GM18951 (cell line): ENCODE data around the gene KDM2A.
"Not testable (repeated sequence)": the region's sequence is repeated elsewhere in the genome, so short reads cannot be mapped to it uniquely, and the experiment has no call there.

Experiments
- POLR2A ChIP-seq: IDR thresholded peaks from 4 replicates; pipeline ENCODE4 v1.6.1; 2011; ENCODE audit warnings: mild to moderate bottlenecking; ENCODE audit not compliant: insufficient read length, insufficient read depth; ENCODE audit errors: extremely low read depth
- in situ Hi-C: fragments of 300-500 bp; cut with MboI; formaldehyde crosslinking; loops from one replicate; pipeline ENCODE4 v1.12.0; 2022; ENCODE audit warnings: low sequenced_read_pairs, mixed read lengths, inconsistent platforms; ENCODE audit not compliant: unreplicated experiment

KDM2A gene

GRCh38 chr11:67126986-67127385 is 7.9 kb downstream of the KDM2A start:
- no peak for TF ChIP-seq POLR2A
- in situ Hi-C loops, result no loop called here

- in situ Hi-C loops, result not testable (repeated sequence)
Observed at GRCh38 chr11:67130861-67131260, 11.8 kb downstream of the KDM2A start.

DNA sequence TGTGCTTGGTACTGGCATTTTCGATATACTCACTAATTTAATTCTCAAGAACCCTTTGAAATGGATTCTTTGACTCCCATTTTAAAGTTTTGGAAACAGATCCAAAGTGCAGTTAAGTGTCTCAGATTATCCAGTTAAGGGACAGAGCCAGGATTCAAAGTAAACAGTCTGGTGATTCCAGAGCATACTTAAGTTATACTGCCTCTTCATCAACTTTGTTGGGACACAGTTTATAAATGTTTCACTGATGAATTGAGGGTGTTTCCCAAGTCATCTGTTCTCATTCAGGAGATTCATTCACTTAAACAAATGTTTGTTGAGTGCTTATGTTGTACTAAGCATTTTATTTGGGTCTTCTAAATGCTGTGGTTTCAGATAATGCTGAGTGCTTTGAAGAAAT is 17.1 kb downstream of the KDM2A start:
- no peak for TF ChIP-seq POLR2A
- in situ Hi-C loops, result no loop called here

DNA sequence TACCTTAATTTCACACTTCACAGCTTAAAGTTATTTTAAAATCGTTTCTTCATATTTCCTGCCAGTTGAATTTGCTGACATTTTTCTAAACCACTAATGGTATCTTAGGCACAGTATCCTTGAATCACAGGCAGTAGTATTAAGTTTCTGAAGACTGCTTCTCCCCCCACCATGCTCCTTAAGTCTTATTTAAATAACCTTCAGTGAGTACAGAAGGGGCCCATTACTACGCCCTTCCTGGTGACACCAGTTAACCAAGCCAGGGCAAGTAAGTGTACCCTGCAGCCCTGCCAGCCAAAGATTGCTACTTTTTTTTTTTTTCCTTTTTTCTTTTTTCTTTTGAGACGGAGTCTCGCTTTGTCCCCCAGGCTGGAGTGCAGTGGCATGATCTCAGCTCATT is 19.9 kb downstream of the KDM2A start:
- TF ChIP-seq POLR2A, result no peak
- in situ Hi-C loops, result no loop called here

- TF ChIP-seq POLR2A, result no peak
- in situ Hi-C loops, result no loop called here
Observed at GRCh38 chr11:67146516-67147226, 27.6 kb downstream of the KDM2A start.

- in situ Hi-C loops, result no loop called here
- no peak for TF ChIP-seq POLR2A
Observed at GRCh38 chr11:67153971-67154370, 34.9 kb downstream of the KDM2A start.

GRCh38 chr11:67154726-67155125 is 35.7 kb downstream of the KDM2A start:
- no peak for TF ChIP-seq POLR2A
- in situ Hi-C loops, result no loop called here

DNA sequence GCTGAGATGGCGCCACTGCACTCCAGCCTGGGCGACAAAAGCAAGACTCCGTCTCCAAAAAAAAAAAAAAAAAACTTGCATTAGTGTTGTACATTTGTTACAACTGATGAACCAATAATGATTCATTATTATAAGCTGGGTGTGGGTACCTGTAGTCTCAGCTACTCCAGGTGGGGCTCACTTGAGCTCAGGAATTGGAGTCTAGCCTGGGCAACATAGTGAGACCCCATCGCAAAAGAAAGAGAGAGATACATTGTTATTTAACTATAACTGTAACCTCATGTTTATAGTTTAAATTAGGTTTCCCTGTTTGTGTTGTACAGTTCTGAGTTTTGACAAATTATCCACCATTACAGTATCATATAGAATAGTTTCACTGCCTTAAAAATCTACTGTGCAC is 38.6 kb downstream of the KDM2A start:
- in situ Hi-C loops, result no loop called here
- no peak for TF ChIP-seq POLR2A

DNA sequence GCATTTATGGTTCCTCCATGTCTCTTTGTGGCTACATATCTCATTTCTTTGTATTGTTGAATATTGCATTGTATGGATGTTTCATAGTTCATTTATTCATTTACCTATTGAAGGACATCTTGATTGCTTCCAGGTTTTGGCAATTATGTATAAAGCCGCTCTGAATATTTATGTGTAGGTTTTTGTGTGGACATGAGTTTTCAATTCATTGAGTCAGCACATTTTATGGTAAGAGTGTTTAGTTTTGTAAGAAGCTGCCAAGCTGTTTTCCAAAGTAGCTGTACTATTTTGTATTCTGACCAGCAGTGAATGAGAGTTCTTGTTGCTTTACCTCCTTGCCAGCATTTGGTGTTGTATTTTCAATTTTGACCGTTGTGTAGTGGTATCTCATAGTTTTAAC is 39.2 kb downstream of the KDM2A start:
- TF ChIP-seq POLR2A, result no peak
- in situ Hi-C loops, result no loop called here

- in situ Hi-C loops, result no loop called here
- TF ChIP-seq POLR2A, result no peak
Observed at GRCh38 chr11:67160045-67160444, 41.0 kb downstream of the KDM2A start.

DNA sequence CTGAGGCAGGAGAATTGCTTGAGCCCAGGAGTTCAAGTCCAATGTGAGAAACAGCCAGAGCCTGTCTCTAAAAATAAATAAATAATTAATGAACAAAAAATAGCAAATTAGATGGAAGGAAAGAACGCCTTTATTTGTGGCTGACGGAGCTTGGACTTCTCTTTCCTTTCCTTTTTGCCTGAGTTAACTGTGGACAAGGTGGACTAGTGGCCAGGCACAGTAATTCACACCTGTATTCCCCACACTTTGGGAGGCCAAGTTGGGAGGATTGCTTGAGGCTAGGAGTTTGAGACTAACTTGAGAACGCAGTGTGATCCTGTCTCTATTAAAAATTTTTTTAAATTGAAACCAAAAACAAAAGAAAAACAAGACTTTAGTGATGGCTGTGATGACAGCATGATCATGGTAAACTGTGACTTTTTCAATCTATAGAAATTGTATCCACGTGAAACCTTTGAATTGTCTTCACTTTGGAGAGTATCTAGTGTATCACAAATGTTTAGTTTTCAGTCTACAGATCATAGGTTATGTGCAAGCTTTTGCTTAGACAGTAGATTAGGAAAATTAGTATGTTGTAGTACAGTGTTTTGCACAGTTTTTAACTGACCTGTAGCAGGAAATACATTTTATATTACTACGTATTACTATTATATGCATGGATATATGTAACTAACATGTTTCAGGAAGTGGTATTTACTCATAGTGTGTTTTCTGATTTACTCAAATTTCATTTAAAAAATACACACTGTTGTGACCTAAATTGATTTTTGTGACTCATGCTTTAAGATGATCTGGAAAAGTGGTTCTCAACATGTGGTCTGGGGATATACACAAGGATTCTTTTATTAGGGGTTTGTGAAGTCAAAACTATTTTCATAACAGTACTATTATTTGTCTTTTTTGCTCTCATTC is 42.1 kb downstream of the KDM2A start:
- TF ChIP-seq POLR2A, result no peak
- in situ Hi-C loops, result no loop called here

- in situ Hi-C loops, result no loop called here
- no peak for TF ChIP-seq POLR2A
Observed at GRCh38 chr11:67163006-67163405, 43.9 kb downstream of the KDM2A start.

DNA sequence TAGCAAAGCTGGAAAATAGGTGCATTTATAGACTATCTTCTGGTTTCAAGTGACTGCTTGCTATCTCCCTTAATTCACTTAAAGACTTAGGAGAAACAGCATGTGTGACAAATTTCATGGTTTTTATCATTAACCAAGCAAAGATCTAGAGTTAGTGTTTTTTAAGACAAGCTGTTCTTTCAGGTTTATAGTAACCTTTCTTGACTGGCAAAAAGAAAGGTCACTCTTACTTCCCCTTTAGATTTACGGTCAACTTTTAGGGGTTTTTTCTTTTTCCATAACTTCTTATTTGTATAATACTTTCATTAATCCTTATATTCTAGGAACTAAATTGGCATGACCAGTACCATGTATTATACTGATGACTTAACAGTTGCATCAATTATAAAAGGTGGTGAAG is 46.6 kb downstream of the KDM2A start:
- TF ChIP-seq POLR2A, result no peak
- in situ Hi-C loops, result no loop called here

- TF ChIP-seq POLR2A, result no peak
- in situ Hi-C loops, result no loop called here
Observed at GRCh38 chr11:67167091-67167490, 48.0 kb downstream of the KDM2A start.
